Dermis lymphatic vessel endothelial cell (primary cell): ENCODE results near the gene SKAP1. TPM values are rescaled to one million over a fixed set of nuclear protein-coding genes. Genes with fewer than 3 reads are reported as not detected.

Experiments used
- total RNA-seq: library from RNA; depleted of rRNA; stranded (reverse); fragments of >200 nt; gene quantifications from 2 replicates; pipeline ENCODE4 v1.2.1, GENCODE V29; 2014

The SKAP1 gene
- total RNA-seq, result 0.09 TPM in 1 of 2 replicates, not detected in the other

GRCh38 chr17:48429638-48430586, at the start of gene SKAP1:
TSS of gene SKAP1 (minus strand) at chr17:48430214.

GRCh38 chr17:48107137-48108055, 322.6 kb downstream of the SKAP1 start, which contains the start of gene SNX11:
TSS of gene SNX11 (plus strand) at chr17:48107766. CDS start at chr17:48112044, 4,278 bp downstream.

DNA sequence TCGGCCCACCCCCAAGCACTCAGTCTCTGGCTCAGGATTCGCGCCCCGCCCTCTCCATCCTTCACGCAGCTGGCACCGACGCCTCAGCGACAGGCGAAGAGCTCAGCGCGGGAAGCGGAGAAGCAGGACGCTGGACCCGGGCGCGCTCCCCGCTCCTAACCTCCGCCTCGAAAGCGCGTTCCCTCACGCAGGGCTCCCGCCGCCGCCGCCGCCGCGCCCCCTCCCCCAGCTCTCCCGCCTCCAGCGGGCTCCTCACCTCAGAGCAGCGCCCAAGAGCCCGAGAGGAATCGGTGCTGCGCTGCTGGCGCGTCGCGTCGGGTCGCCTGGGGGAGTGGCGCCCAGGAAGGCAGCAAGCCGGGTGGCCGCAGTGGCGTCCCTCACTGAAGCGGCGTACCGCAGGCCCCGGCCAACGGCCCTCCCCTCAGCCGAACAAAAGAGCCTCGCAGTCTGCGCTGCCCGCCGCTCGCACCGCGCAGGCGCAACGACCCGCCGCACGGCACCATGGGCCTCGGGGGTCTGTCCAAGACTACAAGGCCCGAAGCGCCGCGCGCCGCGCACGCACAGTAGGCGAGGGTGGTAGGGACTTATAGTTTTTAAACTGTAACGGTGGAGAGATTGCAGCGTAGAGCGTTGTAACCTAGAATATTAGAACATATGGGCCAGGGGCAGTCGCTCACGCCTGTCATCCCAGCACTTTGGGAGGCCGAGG, 328.8 kb downstream of the SKAP1 start, which contains the start of gene CBX1:
CBX1 (minus strand) TSS at position 467 of the 709 bp plus-strand sequence. CDS start 24,474 bp downstream, outside the sequence.

Other genes with a start within 250 kb of the SKAP1 start
- not detected in 2 replicates for gene HOXB1, start 100.8 kb upstream of the SKAP1 start, total RNA-seq
- gene HOXB2, start 114.9 kb upstream of the SKAP1 start, total RNA-seq, result 0.09 and 0.76 TPM in 2 replicates
- gene HOXB4, start 148.1 kb upstream of the SKAP1 start, total RNA-seq, result 0.76 and 1.4 TPM in 2 replicates
- 1.7 and 5.7 TPM in 2 replicates for gene HOXB3, start 160.0 kb upstream of the SKAP1 start, total RNA-seq
- under 0.01 and 0.11 TPM in 2 replicates for gene HOXB5, start 163.6 kb upstream of the SKAP1 start, total RNA-seq
- 1.7 and 4.8 TPM in 2 replicates for gene HOXB6, start 174.8 kb upstream of the SKAP1 start, total RNA-seq
- gene HOXB7, start 180.8 kb upstream of the SKAP1 start, total RNA-seq, result 2.7 and 10.3 TPM in 2 replicates
- 0.09 and 1.7 TPM in 2 replicates for gene HOXB8, start 185.1 kb upstream of the SKAP1 start, total RNA-seq
- gene HOXB9, start 196.1 kb upstream of the SKAP1 start, total RNA-seq, result under 0.01 and 0.43 TPM in 2 replicates